HEK293 (cell line): Measurements from ENCODE around the gene PITX1.
"Not testable (repeated sequence)": the region's sequence is repeated elsewhere in the genome, so short reads cannot be mapped to it uniquely, and the experiment has no call there.

Experiments
- HOXD13 ChIP-seq: sonication (generic); formaldehyde crosslinking; IDR thresholded peaks from 2 replicates; pipeline ENCODE4 v1.8.0; 2022; ENCODE audit warnings: missing genetic modification reagents, borderline replicate concordance
- OVOL3 ChIP-seq: fragments of 450-650 bp; formaldehyde crosslinking; IDR thresholded peaks from 2 replicates; pipeline ENCODE4 v1.5.1; 2016; ENCODE audit warnings: missing biosample characterization, missing genetic modification characterization
- ZBTB21 ChIP-seq: fragments of 450-650 bp; formaldehyde crosslinking; IDR thresholded peaks from 2 replicates; pipeline ENCODE4 v1.5.1; 2017; ENCODE audit warnings: missing biosample characterization, missing genetic modification characterization
- ZNF146 ChIP-seq: fragments of 450-650 bp; formaldehyde crosslinking; IDR thresholded peaks from 2 replicates; pipeline ENCODE4 v1.5.1; 2016; ENCODE audit warnings: missing biosample characterization, missing genetic modification characterization
- ZNF2 ChIP-seq: fragments of 450-650 bp; formaldehyde crosslinking; IDR thresholded peaks from 2 replicates; pipeline ENCODE4 v1.5.1; 2016; ENCODE audit warnings: missing biosample characterization, missing genetic modification characterization
- ZNF274 ChIP-seq, 2 experiments: fragments of 200-500 bp in 1 of 2; fragments of 450-650 bp in 1 of 2; sonication (Bioruptor generic) in 1 of 2; formaldehyde crosslinking in 1 of 2; IDR thresholded peaks; 2 replicates each; pipeline versions ENCODE4 v1.5.1 to v1.6.1; 2014 to 2016; ENCODE audit warnings: borderline replicate concordance in 1 of 2, inconsistent platforms in 1 of 2, low read length in 1 of 2, missing biosample characterization in 1 of 2, missing genetic modification characterization in 1 of 2
- ZNF324 ChIP-seq: fragments of 450-650 bp; formaldehyde crosslinking; IDR thresholded peaks from 2 replicates; pipeline ENCODE4 v1.5.1; 2016; ENCODE audit warnings: missing biosample characterization, missing genetic modification characterization
- ZNF571 ChIP-seq: fragments of 450-650 bp; formaldehyde crosslinking; IDR thresholded peaks from 2 replicates; pipeline ENCODE4 v1.5.0; 2017; ENCODE audit warnings: missing biosample characterization, missing genetic modification characterization
- ZNF777 ChIP-seq: fragments of 450-650 bp; formaldehyde crosslinking; IDR thresholded peaks from 2 replicates; pipeline ENCODE4 v1.5.1; 2017; ENCODE audit warnings: missing biosample characterization, missing genetic modification characterization, borderline replicate concordance
- TF ChIP-seq, protein P1 (sequence below): fragments of 450-650 bp; formaldehyde crosslinking; IDR thresholded peaks from 2 replicates; pipeline ENCODE4 v1.5.1; 2016; ENCODE audit warnings: missing biosample characterization, missing genetic modification characterization
- TF ChIP-seq, protein P2 (sequence below): fragments of 450-650 bp; formaldehyde crosslinking; IDR thresholded peaks from 2 replicates; pipeline ENCODE4 v1.5.1; 2016; ENCODE audit warnings: missing biosample characterization, missing genetic modification characterization
- TF ChIP-seq, protein P3 (sequence below): fragments of 450-650 bp; formaldehyde crosslinking; optimal IDR thresholded peaks from 2 replicates; pipeline ENCODE3; 2016; ENCODE audit warnings: missing biosample characterization, mild to moderate bottlenecking, missing genetic modification characterization
- TF ChIP-seq, protein P4 (sequence below): fragments of 450-650 bp; formaldehyde crosslinking; IDR thresholded peaks from 2 replicates; pipeline ENCODE4 v1.5.1; 2016; ENCODE audit warnings: missing biosample characterization, missing genetic modification characterization

DNA sequence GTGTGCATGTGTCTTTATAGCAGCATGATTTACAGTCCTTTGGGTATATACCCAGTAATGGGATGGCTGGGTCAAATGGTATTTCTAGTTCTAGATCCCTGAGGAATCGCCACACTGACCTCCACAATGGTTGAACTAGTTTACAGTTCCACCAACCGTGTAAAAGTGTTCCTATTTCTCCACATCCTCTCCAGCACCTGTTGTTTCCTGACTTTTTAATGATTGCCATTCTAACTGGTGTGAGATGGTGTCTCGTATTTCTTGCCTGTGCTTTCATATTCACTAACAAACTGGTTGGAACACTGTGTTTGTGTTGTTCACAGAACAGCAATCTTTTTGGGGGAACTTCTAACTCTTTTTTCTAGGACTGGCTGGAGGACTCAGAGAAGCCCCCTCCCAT lies 49.3 kb upstream of the PITX1 start:
- TF ChIP-seq, protein P1, sequence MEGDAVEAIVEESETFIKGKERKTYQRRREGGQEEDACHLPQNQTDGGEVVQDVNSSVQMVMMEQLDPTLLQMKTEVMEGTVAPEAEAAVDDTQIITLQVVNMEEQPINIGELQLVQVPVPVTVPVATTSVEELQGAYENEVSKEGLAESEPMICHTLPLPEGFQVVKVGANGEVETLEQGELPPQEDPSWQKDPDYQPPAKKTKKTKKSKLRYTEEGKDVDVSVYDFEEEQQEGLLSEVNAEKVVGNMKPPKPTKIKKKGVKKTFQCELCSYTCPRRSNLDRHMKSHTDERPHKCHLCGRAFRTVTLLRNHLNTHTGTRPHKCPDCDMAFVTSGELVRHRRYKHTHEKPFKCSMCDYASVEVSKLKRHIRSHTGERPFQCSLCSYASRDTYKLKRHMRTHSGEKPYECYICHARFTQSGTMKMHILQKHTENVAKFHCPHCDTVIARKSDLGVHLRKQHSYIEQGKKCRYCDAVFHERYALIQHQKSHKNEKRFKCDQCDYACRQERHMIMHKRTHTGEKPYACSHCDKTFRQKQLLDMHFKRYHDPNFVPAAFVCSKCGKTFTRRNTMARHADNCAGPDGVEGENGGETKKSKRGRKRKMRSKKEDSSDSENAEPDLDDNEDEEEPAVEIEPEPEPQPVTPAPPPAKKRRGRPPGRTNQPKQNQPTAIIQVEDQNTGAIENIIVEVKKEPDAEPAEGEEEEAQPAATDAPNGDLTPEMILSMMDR (tag by site-specific recombination): not testable (repeated sequence)
- not testable (repeated sequence) for TF ChIP-seq ZBTB21; HOXD13 (CRISPR knock-in tag); ZNF324 (tag by site-specific recombination); ZNF274 (IDR thresholded peaks at IDR 0.05; ENCODE audit: low read length); ZNF274 (tag by site-specific recombination; IDR thresholded peaks at IDR 0.05; ENCODE audit: borderline replicate concordance); ZNF2 (tag by site-specific recombination); ZNF571; ZNF777 (tag by site-specific recombination); ZNF146 (tag by site-specific recombination); OVOL3 (tag by site-specific recombination)
- TF ChIP-seq, protein P2, sequence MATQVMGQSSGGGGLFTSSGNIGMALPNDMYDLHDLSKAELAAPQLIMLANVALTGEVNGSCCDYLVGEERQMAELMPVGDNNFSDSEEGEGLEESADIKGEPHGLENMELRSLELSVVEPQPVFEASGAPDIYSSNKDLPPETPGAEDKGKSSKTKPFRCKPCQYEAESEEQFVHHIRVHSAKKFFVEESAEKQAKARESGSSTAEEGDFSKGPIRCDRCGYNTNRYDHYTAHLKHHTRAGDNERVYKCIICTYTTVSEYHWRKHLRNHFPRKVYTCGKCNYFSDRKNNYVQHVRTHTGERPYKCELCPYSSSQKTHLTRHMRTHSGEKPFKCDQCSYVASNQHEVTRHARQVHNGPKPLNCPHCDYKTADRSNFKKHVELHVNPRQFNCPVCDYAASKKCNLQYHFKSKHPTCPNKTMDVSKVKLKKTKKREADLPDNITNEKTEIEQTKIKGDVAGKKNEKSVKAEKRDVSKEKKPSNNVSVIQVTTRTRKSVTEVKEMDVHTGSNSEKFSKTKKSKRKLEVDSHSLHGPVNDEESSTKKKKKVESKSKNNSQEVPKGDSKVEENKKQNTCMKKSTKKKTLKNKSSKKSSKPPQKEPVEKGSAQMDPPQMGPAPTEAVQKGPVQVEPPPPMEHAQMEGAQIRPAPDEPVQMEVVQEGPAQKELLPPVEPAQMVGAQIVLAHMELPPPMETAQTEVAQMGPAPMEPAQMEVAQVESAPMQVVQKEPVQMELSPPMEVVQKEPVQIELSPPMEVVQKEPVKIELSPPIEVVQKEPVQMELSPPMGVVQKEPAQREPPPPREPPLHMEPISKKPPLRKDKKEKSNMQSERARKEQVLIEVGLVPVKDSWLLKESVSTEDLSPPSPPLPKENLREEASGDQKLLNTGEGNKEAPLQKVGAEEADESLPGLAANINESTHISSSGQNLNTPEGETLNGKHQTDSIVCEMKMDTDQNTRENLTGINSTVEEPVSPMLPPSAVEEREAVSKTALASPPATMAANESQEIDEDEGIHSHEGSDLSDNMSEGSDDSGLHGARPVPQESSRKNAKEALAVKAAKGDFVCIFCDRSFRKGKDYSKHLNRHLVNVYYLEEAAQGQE (tag by site-specific recombination): not testable (repeated sequence)
- TF ChIP-seq, protein P3, sequence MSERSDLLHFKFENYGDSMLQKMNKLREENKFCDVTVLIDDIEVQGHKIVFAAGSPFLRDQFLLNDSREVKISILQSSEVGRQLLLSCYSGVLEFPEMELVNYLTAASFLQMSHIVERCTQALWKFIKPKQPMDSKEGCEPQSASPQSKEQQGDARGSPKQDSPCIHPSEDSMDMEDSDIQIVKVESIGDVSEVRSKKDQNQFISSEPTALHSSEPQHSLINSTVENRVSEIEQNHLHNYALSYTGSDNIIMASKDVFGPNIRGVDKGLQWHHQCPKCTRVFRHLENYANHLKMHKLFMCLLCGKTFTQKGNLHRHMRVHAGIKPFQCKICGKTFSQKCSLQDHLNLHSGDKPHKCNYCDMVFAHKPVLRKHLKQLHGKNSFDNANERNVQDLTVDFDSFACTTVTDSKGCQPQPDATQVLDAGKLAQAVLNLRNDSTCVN (tag by site-specific recombination): not testable (repeated sequence)
- TF ChIP-seq, protein P4, sequence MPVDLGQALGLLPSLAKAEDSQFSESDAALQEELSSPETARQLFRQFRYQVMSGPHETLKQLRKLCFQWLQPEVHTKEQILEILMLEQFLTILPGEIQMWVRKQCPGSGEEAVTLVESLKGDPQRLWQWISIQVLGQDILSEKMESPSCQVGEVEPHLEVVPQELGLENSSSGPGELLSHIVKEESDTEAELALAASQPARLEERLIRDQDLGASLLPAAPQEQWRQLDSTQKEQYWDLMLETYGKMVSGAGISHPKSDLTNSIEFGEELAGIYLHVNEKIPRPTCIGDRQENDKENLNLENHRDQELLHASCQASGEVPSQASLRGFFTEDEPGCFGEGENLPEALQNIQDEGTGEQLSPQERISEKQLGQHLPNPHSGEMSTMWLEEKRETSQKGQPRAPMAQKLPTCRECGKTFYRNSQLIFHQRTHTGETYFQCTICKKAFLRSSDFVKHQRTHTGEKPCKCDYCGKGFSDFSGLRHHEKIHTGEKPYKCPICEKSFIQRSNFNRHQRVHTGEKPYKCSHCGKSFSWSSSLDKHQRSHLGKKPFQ (tag by site-specific recombination): not testable (repeated sequence)
